ENCODE measurements around the gene GLG1.

GRCh38 chr16:74562117-74562516 lies 44.8 kb downstream of the GLG1 start:
- no peak for TF ChIP-seq POLR2A (IDR thresholded peaks at IDR 0.05; ENCODE audit: low read depth, low read length)
- no peak for TF ChIP-seq POLR2AphosphoS5 (IDR thresholded peaks at IDR 0.05; ENCODE audit: low read depth, low read length)
- TF ChIP-seq PAX5 (IDR thresholded peaks at IDR 0.05; ENCODE audit: insufficient read depth, low read length, severe bottlenecking) = no peak
- no peak for TF ChIP-seq TAF1 (IDR thresholded peaks at IDR 0.05; ENCODE audit: low read depth, low read length)

Data from GM12891 (cell line).